Right lung (tissue), 10 donors: ENCODE measurements around the gene NACA. TPM values are rescaled to one million over a fixed set of nuclear protein-coding genes. Genes with fewer than 3 reads are reported as not detected.
"Not testable (repeated sequence)": the region's sequence is repeated elsewhere in the genome, so short reads cannot be mapped to it uniquely, and the experiment has no call there.

Experiments
- DNase-seq, 2 donors: peaks; one replicate each; pipeline ENCODE4 v3.0.0-alpha.2; 2013
- long read RNA-seq, 8 donors: transcript quantifications; one replicate each; lab custom pipeline, GENCODE V29; 2026
- polyA plus RNA-seq, 5 donors: library from polyadenylated mRNA; unstranded; fragments of 120-200 nt; gene quantifications; one replicate each; pipeline versions ENCODE4 v1.2.1 to v1.2.3, GENCODE V29; 2013; ENCODE audit warnings: inconsistent platforms in 1 of 5, low replicate concordance in 1 of 5; ENCODE audit not compliant: insufficient read length in 5 of 5, insufficient read depth in 1 of 5

Gene NACA
- polyA plus RNA-seq: 1,000 to 10,000 TPM; 2,287 to 2,895 (median 2,368) TPM
- long read RNA-seq, donor 1, transcript NACA-201 (8 exons, 2,690 nt): major isoform, 815 of 1,462 reads
- long read RNA-seq, donor 1, transcript NACA-204 (8 exons, 802 nt): minor isoform, 47 of 1,462 reads
- long read RNA-seq, donor 1, transcript NACA-202 (8 exons, 1,059 nt): minor isoform, 27 of 1,462 reads
- long read RNA-seq, donor 1, transcript NACA-219 (4 exons, 768 nt): minor isoform, 6 of 1,462 reads
- long read RNA-seq, donor 1, partial matches to known transcripts: 508 of 1,462 reads
- long read RNA-seq, donor 1, other reads (novel, unspliced or antisense): 45 of 1,462 reads
- long read RNA-seq, donor 2, transcript NACA-201 (8 exons, 2,690 nt): major isoform, 518 of 823 reads
- long read RNA-seq, donor 2, transcript NACA-204 (8 exons, 802 nt): minor isoform, 27 of 823 reads
- long read RNA-seq, donor 2, transcript NACA-202 (8 exons, 1,059 nt): minor isoform, 23 of 823 reads
- long read RNA-seq, donor 2, transcript NACA-210 (3 exons, 644 nt): minor isoform, 5 of 823 reads
- long read RNA-seq, donor 2, partial matches to known transcripts: 206 of 823 reads
- long read RNA-seq, donor 2, other reads (novel, unspliced or antisense): 36 of 823 reads
- long read RNA-seq, donor 3, transcript NACA-201 (8 exons, 2,690 nt): major isoform, 503 of 954 reads
- long read RNA-seq, donor 3, transcript NACA-202 (8 exons, 1,059 nt): minor isoform, 21 of 954 reads
- long read RNA-seq, donor 3, transcript NACA-204 (8 exons, 802 nt): minor isoform, 25 of 954 reads
- long read RNA-seq, donor 3, transcript NACA-217 (3 exons, 544 nt): minor isoform, 11 of 954 reads
- long read RNA-seq, donor 3, partial matches to known transcripts: 348 of 954 reads
- long read RNA-seq, donor 3, other reads (novel, unspliced or antisense): 35 of 954 reads
- long read RNA-seq, donor 4, transcript NACA-202 (8 exons, 1,059 nt): minor isoform, 12 of 727 reads
- long read RNA-seq, donor 4, transcript NACA-204 (8 exons, 802 nt): minor isoform, 17 of 727 reads
- long read RNA-seq, donor 4, transcript NACA-201 (8 exons, 2,690 nt): major isoform, 349 of 727 reads
- long read RNA-seq, donor 4, transcript NACA-217 (3 exons, 544 nt): minor isoform, 5 of 727 reads
- long read RNA-seq, donor 4, partial matches to known transcripts: 311 of 727 reads
- long read RNA-seq, donor 4, other reads (novel, unspliced or antisense): 25 of 727 reads
- long read RNA-seq, donor 5, transcript NACA-202 (8 exons, 1,059 nt): minor isoform, 33 of 1,367 reads
- long read RNA-seq, donor 5, transcript NACA-204 (8 exons, 802 nt): minor isoform, 32 of 1,367 reads
- long read RNA-seq, donor 5, transcript NACA-217 (3 exons, 544 nt): minor isoform, 9 of 1,367 reads
- long read RNA-seq, donor 5, transcript NACA-201 (8 exons, 2,690 nt): major isoform, 793 of 1,367 reads
- long read RNA-seq, donor 5, partial matches to known transcripts: 434 of 1,367 reads
- long read RNA-seq, donor 5, other reads (novel, unspliced or antisense): 54 of 1,367 reads
- long read RNA-seq, donor 6, transcript NACA-201 (8 exons, 2,690 nt): major isoform, 810 of 1,284 reads
- long read RNA-seq, donor 6, transcript NACA-204 (8 exons, 802 nt): minor isoform, 33 of 1,284 reads
- long read RNA-seq, donor 6, transcript NACA-217 (3 exons, 544 nt): minor isoform, 9 of 1,284 reads
- long read RNA-seq, donor 6, transcript NACA-202 (8 exons, 1,059 nt): minor isoform, 37 of 1,284 reads
- long read RNA-seq, donor 6, partial matches to known transcripts: 342 of 1,284 reads
- long read RNA-seq, donor 6, other reads (novel, unspliced or antisense): 49 of 1,284 reads
- long read RNA-seq, donor 7, transcript NACA-201 (8 exons, 2,690 nt): major isoform, 226 of 387 reads
- long read RNA-seq, donor 7, transcript NACA-204 (8 exons, 802 nt): minor isoform, 16 of 387 reads
- long read RNA-seq, donor 7, transcript NACA-202 (8 exons, 1,059 nt): minor isoform, 23 of 387 reads
- long read RNA-seq, donor 7, partial matches to known transcripts: 111 of 387 reads
- long read RNA-seq, donor 7, other reads (novel, unspliced or antisense): 5 of 387 reads
- long read RNA-seq, donor 8, transcript NACA-202 (8 exons, 1,059 nt): minor isoform, 17 of 437 reads
- long read RNA-seq, donor 8, transcript NACA-204 (8 exons, 802 nt): minor isoform, 10 of 437 reads
- long read RNA-seq, donor 8, transcript NACA-201 (8 exons, 2,690 nt): major isoform, 238 of 437 reads
- long read RNA-seq, donor 8, partial matches to known transcripts: 156 of 437 reads
- long read RNA-seq, donor 8, other reads (novel, unspliced or antisense): 15 of 437 reads

- DNase-seq: peak; percentile 96
These were observed at the start of gene NACA for GRCh38 chr12:56724972-56725722. TSS of gene NACA (minus strand) at chr12:56725299. CDS start at chr12:56724521, 778 bp downstream.

DNA sequence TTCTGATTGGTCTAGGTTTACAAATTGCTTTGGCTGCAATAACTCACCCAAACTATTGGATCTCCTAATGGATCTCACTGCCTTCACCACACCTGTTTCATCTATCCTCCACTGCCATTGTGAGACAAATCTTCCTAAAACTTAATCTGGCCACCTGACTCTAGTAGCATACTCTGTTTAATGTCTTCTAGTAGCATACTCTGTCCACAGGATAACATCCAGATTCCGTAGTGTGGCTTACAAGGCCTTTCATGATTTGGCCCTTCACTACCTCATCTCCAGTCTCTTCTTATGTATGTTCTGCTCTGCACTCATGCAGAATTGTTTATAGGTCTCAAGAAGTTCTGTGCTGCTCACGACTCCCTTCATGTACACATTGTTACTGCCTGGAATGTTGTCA lies 48.0 kb upstream of the NACA start:
- no peak for DNase-seq

DNA sequence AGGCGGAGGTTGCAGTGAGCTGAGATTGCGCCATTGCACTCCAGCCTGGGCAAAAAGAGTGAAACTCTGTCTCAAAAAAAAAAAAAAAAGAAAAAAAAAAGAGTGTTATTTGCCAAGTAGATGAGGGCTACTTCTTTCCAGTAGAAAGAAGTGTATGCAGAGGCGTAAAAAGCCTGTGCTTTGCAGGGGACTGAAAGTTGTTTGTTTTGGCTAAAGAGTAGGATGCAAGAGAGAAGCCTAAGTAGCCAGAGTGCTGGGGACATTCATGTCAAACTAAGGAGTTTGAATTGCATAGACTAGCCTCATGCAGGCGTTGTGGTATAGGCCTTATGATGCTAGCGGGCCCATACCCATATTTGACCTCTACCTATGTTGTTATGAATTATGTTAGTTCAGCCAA lies 47.5 kb upstream of the NACA start:
- no peak for DNase-seq

GRCh38 chr12:56769868-56770267 lies 44.8 kb upstream of the NACA start:
- no peak for DNase-seq

DNA sequence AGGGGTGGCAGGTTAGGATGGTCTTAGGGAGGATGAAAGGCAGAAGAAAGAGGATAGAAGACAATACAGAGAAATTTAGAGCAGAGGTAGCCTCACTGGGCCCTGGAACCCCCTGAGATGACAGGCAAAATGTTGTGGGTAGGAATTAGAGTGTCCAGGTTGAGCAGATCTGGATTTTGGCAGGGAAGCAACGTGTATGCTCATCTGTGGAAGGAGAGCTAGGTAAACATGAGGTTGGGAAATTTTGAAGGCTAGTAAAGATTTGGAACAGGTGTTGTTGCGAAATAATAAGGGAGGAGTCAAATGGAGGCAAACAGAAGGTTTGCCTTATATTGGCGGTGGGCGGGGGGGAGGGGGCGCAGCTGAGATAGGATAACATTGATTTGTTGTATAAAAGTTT lies 43.3 kb upstream of the NACA start:
- no peak for DNase-seq

- no peak for DNase-seq
These were observed 41.4 kb upstream of the NACA start for GRCh38 chr12:56766535-56766934.

- no peak for DNase-seq
These were observed 38.9 kb upstream of the NACA start for GRCh38 chr12:56763753-56764657.

DNA sequence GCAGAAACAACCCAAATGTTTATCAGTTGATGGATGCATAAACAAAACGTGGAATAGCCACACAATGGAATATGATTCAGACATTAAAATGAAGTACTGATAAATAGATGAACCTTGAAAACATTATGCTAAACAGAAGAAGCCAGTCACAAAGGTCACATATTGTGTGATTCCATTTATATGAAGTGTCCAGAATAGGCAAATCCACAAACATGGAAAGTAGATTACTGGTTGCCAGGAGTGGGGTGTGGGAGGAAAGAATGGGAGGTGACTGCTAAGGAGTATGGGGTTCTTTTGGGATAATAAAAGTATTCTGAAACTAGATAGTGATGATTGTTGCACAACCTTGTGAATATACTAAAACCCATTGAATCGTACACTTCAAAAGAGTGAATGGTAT lies 36.7 kb upstream of the NACA start:
- DNase-seq: no peak

GRCh38 chr12:56760460-56760859 lies 35.4 kb upstream of the NACA start:
- DNase-seq: no peak

GRCh38 chr12:56759263-56759908 lies 34.3 kb upstream of the NACA start:
- DNase-seq: no peak

DNA sequence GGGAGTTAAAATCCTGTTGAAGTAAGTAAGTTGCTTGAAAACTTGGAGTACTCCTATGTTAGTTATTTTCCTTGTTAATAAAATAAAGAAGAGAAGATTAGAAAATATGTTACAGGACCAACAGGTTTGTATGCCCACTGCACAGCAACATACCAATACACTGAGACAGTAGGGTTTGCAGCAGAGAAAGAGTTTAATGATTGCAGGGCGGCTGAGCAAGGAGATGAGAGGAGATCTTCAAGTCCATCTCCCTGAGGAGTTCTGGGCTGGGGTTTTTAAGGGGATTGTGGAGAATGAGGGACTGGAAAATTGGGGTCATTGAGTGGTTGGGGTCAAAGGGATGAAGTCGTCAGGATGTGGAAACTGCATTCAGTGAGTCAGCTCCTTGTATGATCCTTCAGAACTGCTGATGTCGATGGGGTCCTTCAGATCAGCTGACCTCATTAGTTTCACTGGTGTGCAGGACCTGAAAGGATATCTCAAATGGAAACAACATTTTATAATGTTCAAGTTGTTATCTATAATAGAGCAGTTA lies 33.7 kb upstream of the NACA start:
- DNase-seq: no peak

GRCh38 chr12:56757971-56758370 lies 32.9 kb upstream of the NACA start:
- DNase-seq: not testable (repeated sequence)

GRCh38 chr12:56753566-56753965 lies 28.5 kb upstream of the NACA start:
- DNase-seq: no peak

- peak; percentile 74 for DNase-seq
These were observed 26.9 kb upstream of the NACA start, which contains the start of gene PRIM1 for GRCh38 chr12:56751712-56752598. TSS of gene PRIM1 (minus strand) at chr12:56752323. CDS start at chr12:56752298, 25 bp downstream.

GRCh38 chr12:56750596-56750995 lies 25.5 kb upstream of the NACA start:
- not testable (repeated sequence) for DNase-seq

- DNase-seq: no peak
These were observed 24.8 kb upstream of the NACA start for GRCh38 chr12:56749853-56750252.
